ENCODE measurements around the gene RBM39. TPM values are rescaled to one million over a fixed set of nuclear protein-coding genes. Genes with fewer than 3 reads are reported as not detected.

The RBM39 gene
- total RNA-seq, 2 donors from 2014 or later: 264 to 309 TPM

- 28 to 33% methylated on average over 7 of the region's 7 CpGs for WGBS, 2 donors
- TF ChIP-seq CTCF (IDR thresholded peaks at IDR 0.05) (peak in 2 of 7 experiments; percentile 15 to 21), POLR2A (IDR thresholded peaks at IDR 0.05) (no peak)
- Histone ChIP-seq H3K9me3 (no peaks in the 10 kb centered on the region), H3K4me3 (no peak overlapping the region), H3K27me3 (no peaks in the 10 kb centered on the region), H3K4me1 (peaks cover 70% of the 10 kb centered on the region), H3K36me3 (replicated peaks in 1 of 2; ENCODE audit: insufficient read depth in 1 of 2, low read depth in 2 of 2) (peaks cover 4 to 22% of the 10 kb centered on the region in 2 donors), H3K27ac (peak overlapping the region in 3 of 4 donors; percentile 96 to 99 (median 99))
- intact Hi-C loops (cut with DNase I): no loop called here
- ATAC-seq (no peak), DNase-seq (peak in 1 of 4 donors; percentile 22)
These were observed 2.5 kb downstream of the RBM39 start for GRCh38 chr20:35739294-35740163.

GRCh38 chr20:35738410-35739179 is 3.5 kb downstream of the RBM39 start:
- DNase-seq: no peak
- H3K27me3 ChIP-seq: no peaks in the 10 kb centered on the region
- peaks cover 4 to 26% of the 10 kb centered on the region in 2 donors for H3K36me3 ChIP-seq (replicated peaks in 1 of 2; ENCODE audit: insufficient read depth in 1 of 2, low read depth in 2 of 2)
- H3K9me3 ChIP-seq: no peaks in the 10 kb centered on the region
- WGBS, 2 donors: 33 to 43% methylated on average over 4 of the region's 4 CpGs
- H3K27ac ChIP-seq: no peak overlapping the region
- intact Hi-C loops (cut with DNase I): no loop called here
- TF ChIP-seq CTCF (IDR thresholded peaks at IDR 0.05) (no peak), POLR2A (IDR thresholded peaks at IDR 0.05) (no peak)
- H3K4me1 ChIP-seq: peaks cover 76% of the 10 kb centered on the region
- no peak overlapping the region for H3K4me3 ChIP-seq
- ATAC-seq: no peak

- DNase-seq: no peak
- Histone ChIP-seq H3K4me1 (peaks cover 76% of the 10 kb centered on the region), H3K27me3 (no peaks in the 10 kb centered on the region), H3K36me3 (replicated peaks in 1 of 2; ENCODE audit: insufficient read depth in 1 of 2, low read depth in 2 of 2) (peaks cover 4 to 26% of the 10 kb centered on the region in 2 donors), H3K9me3 (no peaks in the 10 kb centered on the region), H3K4me3 (no peak overlapping the region), H3K27ac (no peak overlapping the region)
- 84 to 97% methylated on average over 15 of the region's 15 CpGs for WGBS, 2 donors
- intact Hi-C loops (cut with DNase I): no loop called here
- TF ChIP-seq CTCF (IDR thresholded peaks at IDR 0.05) (no peak), POLR2A (IDR thresholded peaks at IDR 0.05) (no peak)
- ATAC-seq: no peak
These were observed 4.2 kb downstream of the RBM39 start for GRCh38 chr20:35737865-35738333.

- WGBS, 2 donors: 35 to 36% methylated on average over 7 of the region's 7 CpGs
- H3K9me3 ChIP-seq: no peaks in the 10 kb centered on the region
- H3K27ac ChIP-seq: no peak overlapping the region
- no peak overlapping the region for H3K4me3 ChIP-seq
- ATAC-seq: no peak
- intact Hi-C loops (cut with DNase I): no loop called here
- H3K4me1 ChIP-seq: peaks cover 87% of the 10 kb centered on the region
- no peak for TF ChIP-seq CTCF (IDR thresholded peaks at IDR 0.05)
- no peak for TF ChIP-seq POLR2A (IDR thresholded peaks at IDR 0.05)
- DNase-seq: no peak
- peaks cover 9 to 30% of the 10 kb centered on the region in 2 donors for H3K36me3 ChIP-seq (replicated peaks in 1 of 2; ENCODE audit: insufficient read depth in 1 of 2, low read depth in 2 of 2)
- no peaks in the 10 kb centered on the region for H3K27me3 ChIP-seq
These were observed 6.1 kb downstream of the RBM39 start for GRCh38 chr20:35735826-35736470.
